HEK293T (cell line): ENCODE measurements around the gene KCNQ1.
A peak's percentile ranks its signal among the peaks of the same experiment; 100 is the strongest.

Experiments
- CTCF ChIA-PET: fragments of 350-600 bp; formaldehyde crosslinking; extraction: SDS; loops from one replicate; lab custom pipeline; 2021; ENCODE audit warnings: antibody characterized with exemption, inconsistent platforms; lab: Yijun Ruan, JAX
- POLR2A ChIA-PET: fragments of 350-600 bp; formaldehyde crosslinking; extraction: SDS; loops from one replicate; lab custom pipeline; 2020; ENCODE audit warnings: antibody characterized with exemption, inconsistent platforms; lab: Yijun Ruan, JAX
- DNase-seq: peaks from one replicate; pipeline ENCODE4 v3.0.0; 2012; ENCODE audit warnings: mixed read lengths; ENCODE audit errors: extremely low spot score
- ARNT ChIP-seq: fragments of 450-650 bp; IDR thresholded peaks from 2 replicates; pipeline ENCODE4 v1.6.1; 2017; ENCODE audit warnings: mild to moderate bottlenecking
- BHLHE40 ChIP-seq: fragments of 450-650 bp; IDR thresholded peaks from 2 replicates; pipeline ENCODE4 v1.6.1; 2016; ENCODE audit warnings: mild to moderate bottlenecking, moderate library complexity, borderline replicate concordance
- CTBP1 ChIP-seq: fragments of 450-650 bp; IDR thresholded peaks from 2 replicates; pipeline ENCODE4 v1.6.1; 2016; ENCODE audit warnings: borderline replicate concordance
- ELF4 ChIP-seq: fragments of 450-650 bp; IDR thresholded peaks from 2 replicates; pipeline ENCODE4 v1.6.1; 2017; ENCODE audit warnings: antibody characterized with exemption
- FOXA1 ChIP-seq: fragments of 450-650 bp; IDR thresholded peaks from 2 replicates; pipeline ENCODE4 v1.6.1; 2016; ENCODE audit warnings: mild to moderate bottlenecking
- FOXK2 ChIP-seq: fragments of 450-650 bp; IDR thresholded peaks from 2 replicates; pipeline ENCODE4 v1.6.1; 2016; ENCODE audit warnings: mild to moderate bottlenecking
- FOXM1 ChIP-seq: fragments of 450-650 bp; IDR thresholded peaks from 2 replicates; pipeline ENCODE4 v1.6.1; 2017; ENCODE audit warnings: mild to moderate bottlenecking, borderline replicate concordance
- HDGF ChIP-seq: fragments of 450-650 bp; IDR thresholded peaks from 2 replicates; pipeline ENCODE4 v1.6.1; 2017; ENCODE audit warnings: antibody characterized with exemption, borderline replicate concordance
- L3MBTL2 ChIP-seq: fragments of 450-650 bp; conservative IDR thresholded peaks from 2 replicates; pipeline ENCODE4 v1.6.1; 2016; ENCODE audit warnings: mild to moderate bottlenecking
- LEF1 ChIP-seq: fragments of 450-650 bp; IDR thresholded peaks from 2 replicates; pipeline ENCODE4 v1.6.1; 2017; ENCODE audit warnings: mild to moderate bottlenecking, borderline replicate concordance
- NFRKB ChIP-seq: fragments of 450-650 bp; IDR thresholded peaks from 2 replicates; pipeline ENCODE4 v1.6.1; 2016; ENCODE audit warnings: mild to moderate bottlenecking, moderate library complexity
- PKNOX1 ChIP-seq: fragments of 450-650 bp; IDR thresholded peaks from 2 replicates; pipeline ENCODE4 v1.6.1; 2016
- SP1 ChIP-seq: fragments of 450-650 bp; IDR thresholded peaks from 2 replicates; pipeline ENCODE4 v1.6.1; 2017
- SUZ12 ChIP-seq: fragments of 450-650 bp; IDR thresholded peaks from 2 replicates; pipeline ENCODE4 v1.6.1; 2016; ENCODE audit warnings: mild to moderate bottlenecking
- TARDBP ChIP-seq: fragments of 450-650 bp; IDR thresholded peaks from 2 replicates; pipeline ENCODE4 v1.6.1; 2016
- ZNF384 ChIP-seq: fragments of 450-650 bp; IDR thresholded peaks from 2 replicates; pipeline ENCODE4 v1.6.1; 2016

KCNQ1 gene

GRCh38 chr11:2650343-2650867, 205.6 kb downstream of the KCNQ1 start:
- no peak for DNase-seq
- TF ChIP-seq L3MBTL2 (no peak), FOXK2 (no peak), ELF4 (no peak), HDGF (no peak), BHLHE40 (no peak), FOXA1 (no peak), CTBP1 (no peak), ARNT (no peak), NFRKB (no peak), TARDBP (no peak), FOXM1 (no peak), SP1 (no peak), LEF1 (no peak), SUZ12 (no peak), ZNF384 (no peak), PKNOX1 (no peak)
- ChIA-PET CTCF (no interaction called here), POLR2A (no interaction called here)

- CTCF ChIA-PET = no interaction called here
- DNase-seq = peak; percentile 1
- POLR2A ChIA-PET = no interaction called here
- TF ChIP-seq SP1 (no peak), FOXA1 (no peak), FOXK2 (no peak), ELF4 (no peak)
Measured at GRCh38 chr11:2651054-2651617, 206.3 kb downstream of the KCNQ1 start.

DNA sequence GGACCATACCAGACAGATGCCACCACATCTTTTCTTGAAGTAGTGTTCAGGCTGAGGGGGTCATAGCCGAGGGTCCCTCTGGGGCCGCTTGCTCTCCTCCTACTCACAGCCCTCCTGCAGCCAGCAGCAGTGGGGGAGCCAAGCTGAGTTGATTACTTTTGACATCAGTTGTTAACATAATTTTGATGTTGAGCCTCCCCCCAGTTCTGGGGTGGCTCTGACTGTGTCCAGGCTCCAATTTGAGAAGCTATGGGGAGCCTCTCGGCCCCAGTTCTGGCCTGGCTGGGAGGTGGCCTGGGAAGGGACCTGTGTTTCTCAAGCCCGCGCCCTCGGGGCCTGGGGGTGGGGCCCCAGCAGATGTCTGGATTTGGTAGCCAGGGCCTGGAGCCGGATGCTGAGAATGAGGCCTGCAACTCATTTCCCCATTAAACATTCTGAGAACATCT, 207.0 kb downstream of the KCNQ1 start:
- POLR2A ChIA-PET = no interaction called here
- CTCF ChIA-PET = no interaction called here
- peak; percentile 2 for DNase-seq
- TF ChIP-seq LEF1 (no peak), ZNF384 (no peak), BHLHE40 (no peak), ELF4 (no peak), TARDBP (no peak), ARNT (no peak), PKNOX1 (no peak), FOXA1 (no peak), CTBP1 (no peak), FOXK2 (no peak), SUZ12 (no peak), L3MBTL2 (no peak), HDGF (no peak), FOXM1 (no peak), NFRKB (no peak), SP1 (no peak)

GRCh38 chr11:2652333-2653197, 207.8 kb downstream of the KCNQ1 start:
- TF ChIP-seq ELF4 = no peak
- no peak for TF ChIP-seq FOXM1
- TF ChIP-seq HDGF = no peak
- TF ChIP-seq FOXA1 = no peak
- no peak for TF ChIP-seq PKNOX1
- no peak for TF ChIP-seq L3MBTL2
- no peak for TF ChIP-seq FOXK2
- TF ChIP-seq SUZ12 = no peak
- TF ChIP-seq ZNF384 = no peak
- no peak for TF ChIP-seq ARNT
- no peak for TF ChIP-seq SP1
- TF ChIP-seq NFRKB = no peak
- no peak for TF ChIP-seq CTBP1
- TF ChIP-seq TARDBP = no peak
- ChIA-PET POLR2A (no interaction called here), CTCF (no interaction called here)
- DNase-seq = peak; percentile 3

DNA sequence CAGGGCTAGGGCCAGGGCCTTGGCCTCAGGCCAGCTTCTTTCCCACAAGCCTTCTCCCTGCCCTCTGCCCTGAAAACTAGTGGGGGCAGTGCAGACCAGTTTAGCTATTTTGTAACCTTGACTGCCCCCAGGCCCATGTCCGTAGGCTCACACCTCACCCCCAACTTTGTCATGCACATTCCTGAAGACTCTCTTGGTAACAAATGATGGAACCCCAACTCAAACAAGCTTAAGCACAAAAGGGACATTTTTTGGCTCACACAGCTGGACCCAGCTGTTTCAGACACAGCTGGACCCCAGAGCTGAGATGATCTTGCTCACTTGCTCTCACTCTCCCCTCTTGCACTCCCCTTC, 208.4 kb downstream of the KCNQ1 start:
- no peak for DNase-seq
- ChIA-PET CTCF (interaction anchor here (0.6 kb wide), 1 partner anchor 145 kb away, joined by 5 read pairs; no protein-coding TSS in a partner anchor), POLR2A (no interaction called here)
- TF ChIP-seq LEF1 (no peak), ZNF384 (no peak), TARDBP (no peak), HDGF (no peak), SUZ12 (no peak), CTBP1 (no peak), ARNT (no peak), BHLHE40 (no peak), PKNOX1 (no peak), L3MBTL2 (no peak), SP1 (no peak), NFRKB (no peak), FOXM1 (no peak), ELF4 (no peak), FOXA1 (no peak)
